T follicular helper cell (primary cell): ENCODE data around the gene RAD1.
"Not testable (repeated sequence)": the region's sequence is repeated elsewhere in the genome, so short reads cannot be mapped to it uniquely, and the experiment has no call there.

Experiments
- DNase-seq: peaks from one replicate; pipeline ENCODE4 v3.0.0-alpha.2; 2020; ENCODE audit warnings: low read depth
- total RNA-seq, 2 experiments: gene quantifications; one replicate each; lab custom pipeline; 2026; lab: John Stamatoyannopoulos, UW

RAD1 gene
- 34.5 to 55.7 reads per million in 2 experiments for total RNA-seq

GRCh38 chr5:34915139-34915855 lies at the start of gene RAD1, which contains the start of gene BRIX1:
TSS of gene RAD1 (minus strand) at chr5:34915504. CDS start at chr5:34914892, 612 bp downstream.
TSS of gene BRIX1 (plus strand) at chr5:34915711. CDS start at chr5:34915739, 28 bp downstream.
- peak; percentile 87 for DNase-seq

- no peak for DNase-seq
These were observed 44.0 kb upstream of the RAD1 start for GRCh38 chr5:34959323-34959722.

GRCh38 chr5:34957857-34958690 lies 42.8 kb upstream of the RAD1 start:
- no peak for DNase-seq

- no peak for DNase-seq
These were observed 42.0 kb upstream of the RAD1 start for GRCh38 chr5:34957321-34957720.

GRCh38 chr5:34944460-34945047 lies 29.2 kb upstream of the RAD1 start:
- DNase-seq: no peak

- no peak for DNase-seq
These were observed 28.7 kb upstream of the RAD1 start for GRCh38 chr5:34944044-34944443.

GRCh38 chr5:34941936-34942335 lies 26.6 kb upstream of the RAD1 start:
- DNase-seq: no peak

- no peak for DNase-seq
These were observed 17.6 kb upstream of the RAD1 start for GRCh38 chr5:34932947-34933346.

GRCh38 chr5:34930870-34931269 lies 15.6 kb upstream of the RAD1 start:
- DNase-seq: no peak

- no peak for DNase-seq
These were observed 15.1 kb upstream of the RAD1 start for GRCh38 chr5:34930462-34930844.

GRCh38 chr5:34929720-34930461 lies 14.6 kb upstream of the RAD1 start:
- peak; percentile 71 for DNase-seq

GRCh38 chr5:34929134-34929719 lies 13.9 kb upstream of the RAD1 start, which contains the start of gene DNAJC21:
TSS of gene DNAJC21 (plus strand) at chr5:34929559. CDS start at chr5:34929820, 261 bp downstream.
- peak; percentile 96 for DNase-seq

GRCh38 chr5:34928267-34928666 lies 13.0 kb upstream of the RAD1 start:
- no peak for DNase-seq

- DNase-seq: no peak
These were observed 12.5 kb upstream of the RAD1 start for GRCh38 chr5:34927785-34928184.

- DNase-seq: no peak
These were observed 11.1 kb upstream of the RAD1 start for GRCh38 chr5:34926318-34926888.

GRCh38 chr5:34924462-34924765 lies 9.1 kb upstream of the RAD1 start:
- DNase-seq: no peak

GRCh38 chr5:34923694-34924461 lies 8.6 kb upstream of the RAD1 start:
- no peak for DNase-seq

GRCh38 chr5:34923256-34923655 lies 8.0 kb upstream of the RAD1 start:
- DNase-seq: not testable (repeated sequence)

- no peak for DNase-seq
These were observed 3.8 kb upstream of the RAD1 start for GRCh38 chr5:34919077-34919476.

- DNase-seq: no peak
These were observed 2.7 kb upstream of the RAD1 start for GRCh38 chr5:34918025-34918424.
